GM12891 (cell line): Measurements from ENCODE around the gene ADCY1.

Experiments
- POLR2A ChIP-seq: IDR thresholded peaks from 2 replicates; pipeline ENCODE4 v1.6.1; 2011; ENCODE audit warnings: low read depth, low read length, control low read depth
- POLR2AphosphoS5 ChIP-seq: IDR thresholded peaks from 2 replicates; pipeline ENCODE4 v1.6.1; 2011; ENCODE audit warnings: low read depth, low read length, control low read depth

GRCh38 chr7:45689797-45690761, 115.9 kb downstream of the ADCY1 start:
- TF ChIP-seq POLR2AphosphoS5 (no peak), POLR2A (no peak)
